Measurements from ENCODE around the gene BTN1A1. TPM values are rescaled to one million over a fixed set of nuclear protein-coding genes. Genes with fewer than 3 reads are reported as not detected.

Gene BTN1A1
- total RNA-seq, 1 donor from 2014 or later: not detected

DNA sequence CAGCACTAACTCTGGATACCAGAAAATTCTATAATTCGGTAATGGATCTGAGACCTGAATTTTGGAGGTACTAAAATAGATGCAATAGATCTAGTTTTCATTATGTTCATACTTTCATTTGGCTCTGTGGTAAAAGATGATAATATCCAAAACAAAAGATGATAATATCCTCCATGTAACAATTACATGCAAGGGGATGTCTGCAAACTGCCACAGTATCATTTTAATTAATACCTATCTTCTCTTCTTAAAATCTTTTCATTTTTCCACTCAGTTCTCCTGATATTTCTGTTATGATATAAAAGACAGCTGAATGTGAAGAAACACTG lies 26.7 kb upstream of the BTN1A1 start:
- H3K4me3 ChIP-seq: peak overlapping the region; percentile 57 to 64
- no peak for DNase-seq (ENCODE audit: low spot score in 2 of 2)
- peak overlapping the region; percentile 91 for H3K27ac ChIP-seq
- peaks cover 1 to 9% of the 10 kb centered on the region in 2 donors for H3K36me3 ChIP-seq
- TF ChIP-seq CTCF (IDR thresholded peaks at IDR 0.05): no peak
- H3K27me3 ChIP-seq: no peaks in the 10 kb centered on the region
- peaks cover 6 to 9% of the 10 kb centered on the region in 2 donors for H3K4me1 ChIP-seq
- H3K9me3 ChIP-seq: no peaks in the 10 kb centered on the region
- intact Hi-C loops (cut with DNase I): loop anchor here (5.0 kb wide), 3 partner anchors 36 to 94 kb away; partner anchors contain the start of gene BTN3A1

- Histone ChIP-seq H3K4me1 (peaks cover 6 to 9% of the 10 kb centered on the region in 2 donors), H3K27me3 (no peaks in the 10 kb centered on the region), H3K27ac (peak overlapping the region; percentile 91), H3K9me3 (no peaks in the 10 kb centered on the region), H3K36me3 (peaks cover 0 to 4% of the 10 kb centered on the region in 2 donors), H3K4me3 (peak overlapping the region; percentile 57 to 64)
- peak; percentile 68 to 92 for DNase-seq (ENCODE audit: low spot score in 2 of 2)
- intact Hi-C loops (cut with DNase I): loop anchor here (1.0 to 5.0 kb wide), 5 partner anchors 17 to 93 kb away; partner anchors contain the start of genes BTN2A1 and BTN3A1
- TF ChIP-seq CTCF (IDR thresholded peaks at IDR 0.05): no peak
Observed at GRCh38 chr6:26473758-26474438, 26.2 kb upstream of the BTN1A1 start.

- DNase-seq (ENCODE audit: low spot score in 2 of 2): no peak
- peak overlapping the region; percentile 91 for H3K27ac ChIP-seq
- peaks cover 6 to 9% of the 10 kb centered on the region in 2 donors for H3K4me1 ChIP-seq
- no peaks in the 10 kb centered on the region for H3K9me3 ChIP-seq
- H3K4me3 ChIP-seq: peak overlapping the region; percentile 57 to 64
- no peak for TF ChIP-seq CTCF (IDR thresholded peaks at IDR 0.05)
- H3K36me3 ChIP-seq: no peaks in the 10 kb centered on the region
- intact Hi-C loops (cut with DNase I): loop anchor here (1.0 to 5.0 kb wide), 5 partner anchors 17 to 93 kb away; partner anchors contain the start of genes BTN2A1 and BTN3A1
- no peaks in the 10 kb centered on the region for H3K27me3 ChIP-seq
Observed at GRCh38 chr6:26474439-26474881, 25.6 kb upstream of the BTN1A1 start.

DNA sequence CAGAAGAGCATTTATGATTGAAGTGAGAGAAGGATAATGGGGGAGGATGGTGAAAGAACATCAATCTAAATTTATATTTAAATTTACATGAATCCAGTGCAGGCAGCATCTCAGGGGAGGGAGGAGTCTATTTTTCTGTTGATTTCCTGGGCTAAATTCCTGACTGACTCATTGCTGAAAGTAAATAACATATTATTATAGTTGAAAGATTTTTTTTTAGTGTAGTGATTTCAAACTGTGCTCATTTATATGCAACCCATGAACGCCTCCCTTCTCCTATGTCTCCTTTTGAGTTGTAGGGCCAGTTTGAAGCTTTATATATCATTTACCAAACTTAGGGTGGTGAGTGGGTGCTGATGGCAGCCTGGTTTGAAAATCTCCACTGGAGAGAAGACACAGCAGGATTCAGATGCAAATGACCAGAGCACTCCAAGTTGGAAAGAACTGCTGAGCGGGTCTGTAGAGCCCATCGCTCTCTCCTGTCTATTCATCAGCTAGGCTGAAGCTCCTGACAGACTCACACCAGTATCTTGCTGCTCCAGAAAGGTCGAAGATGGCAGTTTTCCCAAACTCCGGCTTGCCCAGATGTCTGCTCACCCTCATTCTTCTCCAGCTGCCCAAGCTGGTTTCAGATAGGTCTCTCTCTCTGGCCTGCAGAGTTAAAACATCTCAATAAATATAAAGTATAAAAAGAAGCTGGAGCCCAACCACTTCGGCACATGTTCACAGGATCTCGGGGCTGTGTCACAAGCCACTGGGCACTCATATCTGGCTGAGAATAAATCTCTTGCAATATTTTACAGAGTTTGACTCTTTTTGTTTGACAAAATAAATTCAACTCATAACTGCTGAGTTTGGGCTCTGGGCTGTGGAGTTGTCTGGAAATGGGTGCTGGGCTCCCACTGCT lies 24.0 kb upstream of the BTN1A1 start:
- TF ChIP-seq CTCF (IDR thresholded peaks at IDR 0.05): no peak
- Histone ChIP-seq H3K4me1 (peaks cover 6 to 9% of the 10 kb centered on the region in 2 donors), H3K9me3 (no peaks in the 10 kb centered on the region), H3K27ac (peak overlapping the region in 1 of 2 donors; percentile 31), H3K27me3 (no peaks in the 10 kb centered on the region), H3K4me3 (no peak overlapping the region), H3K36me3 (no peaks in the 10 kb centered on the region)
- intact Hi-C loops (cut with DNase I): no loop called here
- DNase-seq (ENCODE audit: low spot score in 2 of 2): no peak

GRCh38 chr6:26476896-26477295 lies 23.2 kb upstream of the BTN1A1 start:
- H3K27ac ChIP-seq: peak overlapping the region in 1 of 2 donors; percentile 31
- peaks cover 6 to 9% of the 10 kb centered on the region in 2 donors for H3K4me1 ChIP-seq
- intact Hi-C loops (cut with DNase I): no loop called here
- H3K4me3 ChIP-seq: no peak overlapping the region
- DNase-seq (ENCODE audit: low spot score in 2 of 2): no peak
- H3K9me3 ChIP-seq: no peaks in the 10 kb centered on the region
- no peak for TF ChIP-seq CTCF (IDR thresholded peaks at IDR 0.05)
- no peaks in the 10 kb centered on the region for H3K27me3 ChIP-seq
- H3K36me3 ChIP-seq: no peaks in the 10 kb centered on the region
